ENCODE data around the gene SCAMP3.
"Not testable (repeated sequence)": the region's sequence is repeated elsewhere in the genome, so short reads cannot be mapped to it uniquely, and the experiment has no call there.

Gene SCAMP3

GRCh38 chr1:155254228-155254713 lies 7.9 kb downstream of the SCAMP3 start:
- no peak for DNase-seq

DNA sequence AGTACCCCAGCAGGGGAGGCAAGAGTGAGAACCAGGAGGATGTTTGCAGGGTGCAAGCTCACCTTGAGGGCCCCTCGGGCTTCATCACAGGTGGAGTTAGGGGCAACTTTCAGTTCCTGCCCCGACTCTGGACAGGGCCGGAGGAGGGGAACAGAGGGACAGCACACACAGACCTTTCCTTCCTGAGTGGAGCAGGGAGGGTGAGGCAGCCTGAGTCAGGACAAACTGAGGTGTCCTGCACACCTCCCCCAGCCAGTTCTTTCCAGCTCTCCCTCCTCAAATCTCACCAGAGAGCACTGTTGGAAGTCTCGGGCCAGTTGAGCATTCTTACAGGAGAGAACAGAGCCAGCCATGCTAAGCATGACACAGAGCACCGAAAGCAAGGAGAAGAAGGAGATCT lies 8.4 kb downstream of the SCAMP3 start:
- DNase-seq = no peak

DNA sequence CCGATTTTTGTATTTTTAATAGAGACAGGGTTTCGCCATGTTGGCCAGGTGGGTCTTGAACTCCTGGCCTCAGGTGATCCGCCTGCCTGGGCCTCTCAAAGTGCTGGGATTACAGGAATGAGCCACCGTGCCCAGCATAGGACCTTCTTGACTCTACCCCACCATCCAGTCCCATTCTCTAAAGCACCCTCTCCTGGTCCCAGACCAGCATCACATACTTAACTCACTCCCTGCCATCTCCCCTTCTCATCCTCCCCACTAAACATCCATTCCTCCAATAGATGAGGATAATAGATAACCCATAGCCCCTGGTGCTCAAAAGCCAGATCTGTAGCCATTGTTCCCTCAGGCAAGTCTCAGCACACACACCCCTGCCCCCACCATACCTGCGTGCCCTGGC lies 9.0 kb downstream of the SCAMP3 start:
- DNase-seq = no peak

- DNase-seq = no peak
Measured at GRCh38 chr1:155251566-155251965, 10.6 kb downstream of the SCAMP3 start.

- DNase-seq = peak; percentile 88 to 91
Measured at GRCh38 chr1:155250633-155251449, 11.3 kb downstream of the SCAMP3 start.

DNA sequence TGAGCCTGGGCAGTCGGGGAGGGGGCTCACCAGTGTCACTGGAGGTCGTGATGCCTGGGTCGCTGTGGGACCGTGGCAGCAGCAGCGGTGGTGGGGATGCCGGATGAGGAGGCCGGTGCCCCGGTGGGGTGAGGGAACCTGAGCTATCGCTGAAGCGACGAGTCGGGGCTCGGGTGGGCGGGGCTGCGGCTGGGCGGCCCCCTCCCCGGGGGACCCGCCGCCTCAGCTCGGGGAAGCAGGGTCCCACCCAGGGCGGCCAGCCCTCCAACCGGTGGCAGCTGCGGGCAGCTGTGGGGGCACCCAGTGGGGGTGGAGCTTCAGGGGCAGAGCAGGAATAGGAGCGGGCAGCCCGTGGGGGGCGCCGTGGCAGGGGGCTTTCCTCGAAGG lies 11.9 kb downstream of the SCAMP3 start:
- no peak for DNase-seq

DNA sequence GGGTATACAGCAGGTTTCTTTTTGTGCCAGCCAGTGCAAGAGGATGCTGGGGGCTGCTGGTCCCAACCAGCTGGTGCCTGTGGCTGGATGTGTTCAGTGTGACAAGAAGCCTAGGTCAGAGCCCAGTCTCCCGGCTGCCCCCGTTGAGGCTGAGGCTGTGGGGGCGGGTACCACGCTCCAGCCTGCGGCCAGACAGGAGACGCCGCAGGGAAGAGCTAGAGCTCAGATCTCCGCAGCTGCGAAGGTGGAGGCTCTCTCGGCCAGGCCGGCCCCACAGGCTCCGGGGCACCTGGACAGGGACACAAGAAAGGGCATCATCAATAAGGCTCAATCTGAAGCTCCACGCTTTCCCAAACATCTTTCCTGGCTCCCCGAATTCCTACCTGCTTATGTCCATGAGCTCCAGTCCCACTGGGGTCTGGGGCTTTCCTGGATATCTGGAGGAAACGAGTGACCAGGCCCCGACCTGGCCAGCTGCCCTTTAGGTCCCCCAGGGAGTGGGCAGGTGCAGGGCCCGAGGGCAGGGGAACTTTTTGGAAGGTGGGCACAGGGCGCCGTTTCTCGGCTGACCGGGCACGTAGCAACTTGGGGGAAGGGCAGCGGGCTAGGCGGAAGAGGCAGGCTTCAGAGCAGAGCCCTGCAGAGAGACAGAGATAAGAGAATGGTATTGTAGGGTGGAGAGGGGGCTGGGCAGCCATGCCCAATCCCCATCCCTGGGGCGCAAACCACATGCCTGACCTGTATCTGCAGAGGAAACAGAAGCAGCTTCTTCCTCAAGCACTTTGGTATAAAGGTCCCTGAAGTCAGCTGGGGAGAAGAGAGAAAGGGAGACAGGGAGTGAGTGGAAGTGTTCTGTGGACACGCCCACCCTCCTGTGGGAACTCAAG lies 14.2 kb downstream of the SCAMP3 start:
- no peak for DNase-seq

GRCh38 chr1:155246796-155247195 lies 15.4 kb downstream of the SCAMP3 start:
- DNase-seq = not testable (repeated sequence)

DNA sequence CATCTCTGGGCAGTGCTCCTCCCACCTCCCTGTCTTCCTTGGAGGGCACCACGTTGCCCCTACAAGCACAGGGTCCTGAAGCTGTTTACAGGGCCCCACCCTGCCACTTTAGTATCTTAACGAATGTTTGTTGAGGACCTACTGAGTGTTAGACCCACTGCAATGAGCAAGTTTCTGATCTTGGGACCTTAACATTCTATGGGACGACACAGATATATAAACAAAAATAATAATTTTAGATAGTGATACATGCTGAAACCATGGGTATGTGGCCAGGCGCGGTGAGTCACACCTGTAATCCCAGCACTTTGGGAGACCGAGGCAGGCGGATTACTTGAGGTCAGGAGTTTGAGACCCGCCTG lies 17.0 kb downstream of the SCAMP3 start:
- DNase-seq = no peak

DNA sequence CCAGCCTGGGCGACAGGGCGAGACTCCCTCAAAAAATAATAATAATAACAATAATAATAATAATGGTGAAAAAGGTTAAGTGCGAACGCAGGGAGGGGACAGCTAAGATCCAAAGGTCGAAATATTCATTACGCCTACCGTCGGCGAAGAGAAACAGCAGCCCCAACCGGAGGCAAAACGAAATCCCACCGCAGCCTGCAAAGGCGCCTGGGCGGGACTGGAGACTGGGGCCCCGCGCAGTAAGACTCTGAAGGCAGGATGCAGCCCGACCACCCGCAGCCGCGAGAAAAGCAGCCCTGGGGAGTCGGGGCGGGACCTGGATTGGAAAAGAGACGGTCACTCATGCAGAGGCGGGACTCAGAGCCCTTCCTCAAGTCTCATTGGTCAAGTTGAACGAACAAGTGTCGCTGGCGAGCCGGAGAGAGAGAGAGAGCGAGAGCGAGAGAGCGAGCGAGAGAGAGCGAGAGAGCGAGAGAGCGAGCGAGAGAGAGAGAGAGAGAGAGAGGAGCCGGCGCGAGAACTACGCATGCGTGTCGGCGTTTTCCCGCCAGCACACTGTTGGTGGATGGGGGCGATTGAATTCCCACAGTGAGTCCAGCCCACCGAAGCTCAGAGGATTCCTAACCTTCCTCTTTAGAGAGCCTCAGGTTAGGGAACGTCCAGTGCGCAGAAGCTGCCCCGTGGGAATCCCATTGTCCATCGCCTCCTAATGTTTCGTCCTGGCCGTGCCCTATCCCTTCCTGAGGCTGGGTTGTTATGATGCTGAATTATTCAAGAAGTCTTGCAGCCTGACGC lies 17.6 kb downstream of the SCAMP3 start:
- peak; percentile 96 to 99 for DNase-seq

- no peak for DNase-seq
Measured at GRCh38 chr1:155242805-155243358, 19.3 kb downstream of the SCAMP3 start.

GRCh38 chr1:155241841-155242264 lies 20.3 kb downstream of the SCAMP3 start:
- DNase-seq = no peak

- peak; percentile 43 to 78 for DNase-seq
Measured at GRCh38 chr1:155241069-155241679, 21.0 kb downstream of the SCAMP3 start.

- no peak for DNase-seq
Measured at GRCh38 chr1:155236451-155236850, 25.7 kb downstream of the SCAMP3 start.

GRCh38 chr1:155235375-155235774 lies 26.8 kb downstream of the SCAMP3 start:
- DNase-seq = not testable (repeated sequence)

DNA sequence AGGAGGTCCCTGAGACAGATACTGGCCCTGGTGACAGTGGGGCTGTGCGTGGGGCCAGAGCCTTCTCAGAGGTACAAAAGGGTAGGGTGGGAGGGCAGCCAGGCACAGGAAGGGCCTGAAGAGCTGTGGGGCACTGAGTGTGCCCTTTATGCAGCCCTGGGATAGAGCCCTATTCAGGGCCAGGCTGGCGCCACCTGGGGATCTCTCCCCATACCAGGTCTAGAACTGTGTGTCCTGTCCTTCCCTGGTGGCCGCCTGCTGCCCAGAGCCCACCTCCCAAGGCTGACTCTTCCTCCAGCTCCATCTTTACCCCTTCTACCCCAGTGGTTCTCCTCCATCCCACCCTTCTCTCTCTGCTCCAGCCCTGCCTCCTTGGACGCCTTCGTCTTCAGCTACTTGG lies 28.7 kb downstream of the SCAMP3 start:
- DNase-seq = not testable (repeated sequence)

DNA sequence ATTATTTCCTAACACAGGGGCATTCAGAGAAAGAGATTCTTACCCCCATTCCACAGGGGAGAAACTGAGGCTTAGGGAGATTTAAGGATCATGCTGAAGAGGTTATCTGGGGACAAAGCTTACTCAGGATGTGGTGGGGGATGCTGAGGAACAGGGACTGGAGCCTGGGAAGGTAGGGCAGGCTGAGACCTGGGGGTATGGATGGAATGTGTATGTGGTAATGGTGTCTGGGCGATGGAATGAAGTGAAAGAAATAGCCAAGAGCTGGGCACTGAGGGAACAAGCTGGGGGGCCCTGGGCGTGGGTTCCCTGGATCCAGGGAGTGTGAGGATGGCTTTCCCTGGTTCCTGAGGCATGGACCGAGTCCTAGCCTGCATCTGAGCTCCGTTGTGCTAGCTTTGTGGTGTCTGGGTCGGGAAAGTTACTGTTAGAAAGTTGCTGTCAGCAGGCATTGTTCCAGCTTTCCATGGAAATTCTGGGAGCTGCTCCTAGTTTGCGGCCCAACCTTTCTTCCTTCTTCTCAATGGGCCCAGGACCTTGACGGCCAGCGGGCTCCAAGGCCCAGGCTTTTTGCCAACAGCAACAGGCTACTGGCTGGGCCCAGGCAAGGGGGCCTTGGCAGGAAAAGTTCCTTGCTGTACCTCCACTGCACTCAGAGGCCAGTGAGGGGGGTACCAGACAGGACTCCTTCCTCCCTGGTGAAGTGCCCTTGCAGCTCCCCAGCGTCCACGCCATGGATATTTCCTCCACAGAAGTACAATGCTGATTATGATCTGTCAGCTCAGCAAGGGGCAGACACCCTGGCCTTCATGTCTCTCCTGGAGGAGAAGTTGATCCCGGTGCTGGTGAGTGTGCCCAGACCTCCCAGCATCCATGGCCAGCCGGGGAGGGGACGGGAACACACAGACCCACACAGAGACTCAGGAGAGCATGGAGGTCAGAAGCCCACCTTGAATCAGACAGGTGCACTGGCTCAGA lies 29.9 kb downstream of the SCAMP3 start:
- not testable (repeated sequence) for DNase-seq

DNA sequence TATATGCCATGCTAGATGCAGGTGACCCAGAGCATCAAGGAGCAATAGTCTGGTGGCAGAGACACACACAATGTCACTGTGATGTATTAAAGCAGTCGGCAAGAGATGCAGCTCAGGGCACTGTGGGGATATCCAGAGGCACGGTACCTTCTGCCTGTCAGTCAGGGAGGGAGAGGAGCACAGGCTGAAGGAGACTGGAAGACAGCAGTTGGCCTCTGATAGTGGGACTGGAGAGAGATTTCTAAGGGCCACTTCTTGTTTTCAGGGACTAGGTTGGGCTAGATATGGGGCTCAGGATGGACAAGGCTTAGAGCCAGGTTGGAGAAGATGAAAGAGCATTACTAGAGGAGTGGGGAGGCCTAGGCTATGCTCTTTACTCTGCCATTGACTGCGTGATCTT lies 30.9 kb downstream of the SCAMP3 start:
- DNase-seq = not testable (repeated sequence)

- DNase-seq = no peak
Measured at GRCh38 chr1:155228096-155228427, 34.1 kb downstream of the SCAMP3 start.

GRCh38 chr1:155227261-155228095 lies 34.7 kb downstream of the SCAMP3 start:
- peak; percentile 99 for DNase-seq

Data from NCI-H1930 (cell line).